Eye (tissue), 1 donor: ENCODE measurements around the gene CEP164.
A peak's percentile ranks its signal among the peaks of the same experiment; 100 is the strongest.

Experiments used
- DNase-seq: peaks from one replicate; pipeline ENCODE4 v3.0.0-alpha.2; 2015

The CEP164 gene

DNA sequence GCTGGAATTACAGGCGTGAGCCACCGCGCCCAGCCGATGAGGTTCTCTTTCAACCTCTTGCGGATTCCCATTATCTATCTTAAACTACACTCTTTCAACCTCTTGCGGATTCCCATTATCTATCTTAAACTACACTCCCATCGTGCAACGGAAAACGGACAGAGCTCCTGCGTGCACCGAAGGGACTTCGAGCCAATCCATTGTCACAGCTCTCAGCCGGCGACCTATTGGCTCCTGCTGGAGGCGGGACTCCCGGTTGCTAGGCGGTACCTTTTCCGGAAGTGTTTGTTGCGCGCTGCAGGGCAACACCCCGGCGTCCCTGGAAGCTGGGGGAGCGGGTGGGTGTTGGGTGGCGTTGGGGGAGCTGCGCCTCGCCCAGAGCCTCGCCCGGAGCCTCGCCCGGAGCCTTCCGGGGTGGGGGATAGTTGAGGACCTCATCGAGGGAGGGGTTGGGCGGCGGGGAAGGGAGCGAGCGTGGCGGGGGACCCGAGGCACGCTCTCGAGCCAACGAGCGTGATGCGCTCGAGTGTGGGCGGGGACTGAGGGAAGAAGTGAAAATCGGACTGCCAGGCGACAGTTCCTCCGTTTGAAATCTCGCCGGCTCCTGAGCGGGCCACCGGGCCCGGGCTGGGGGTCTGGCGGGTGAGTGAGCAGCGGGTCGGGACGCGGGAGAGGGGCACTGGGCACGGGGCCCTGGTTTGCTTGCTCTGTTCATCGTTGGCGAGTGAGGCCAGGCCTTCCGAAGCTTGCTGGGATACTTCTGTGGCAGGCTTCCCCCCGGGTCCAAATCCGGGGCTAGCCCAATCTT is at the start of gene CEP164:
CEP164 (plus strand) TSS at position 288 of the 808 bp plus-strand sequence. CDS start 10,733 bp downstream, outside the sequence.
- peak; percentile 97 for DNase-seq

GRCh38 chr11:117278347-117278746 is 49.3 kb upstream of the CEP164 start:
- no peak for DNase-seq

DNA sequence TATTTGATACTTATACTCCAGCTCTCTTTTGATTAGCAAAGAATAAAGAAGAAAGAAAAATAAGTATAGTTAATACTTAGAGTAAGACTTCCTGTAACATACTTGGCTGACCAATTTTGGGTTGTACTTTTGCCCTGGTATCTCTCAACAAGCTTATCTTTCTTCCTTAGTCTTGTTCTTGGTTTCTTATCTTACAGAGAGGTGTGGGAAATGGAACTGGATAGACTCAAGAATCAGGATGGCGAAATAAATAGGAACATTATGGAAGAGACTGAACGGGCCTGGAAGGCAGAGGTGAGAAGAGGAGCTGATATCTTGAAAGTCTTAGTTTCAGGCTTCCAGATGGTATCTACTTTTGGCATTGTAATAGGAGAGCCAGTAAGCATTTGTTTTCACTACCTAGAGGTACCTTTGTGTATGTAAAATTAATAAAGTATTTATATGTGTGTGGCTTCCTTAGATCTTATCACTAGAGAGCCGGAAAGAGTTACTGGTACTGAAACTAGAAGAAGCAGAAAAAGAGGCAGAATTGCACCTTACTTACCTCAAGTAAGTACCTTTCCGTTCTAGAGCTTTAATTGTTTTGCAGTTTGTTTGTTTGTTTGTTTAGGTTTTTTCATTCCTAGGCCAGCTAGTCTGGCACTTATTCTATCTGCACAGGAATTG is 47.8 kb upstream of the CEP164 start:
- no peak for DNase-seq

DNA sequence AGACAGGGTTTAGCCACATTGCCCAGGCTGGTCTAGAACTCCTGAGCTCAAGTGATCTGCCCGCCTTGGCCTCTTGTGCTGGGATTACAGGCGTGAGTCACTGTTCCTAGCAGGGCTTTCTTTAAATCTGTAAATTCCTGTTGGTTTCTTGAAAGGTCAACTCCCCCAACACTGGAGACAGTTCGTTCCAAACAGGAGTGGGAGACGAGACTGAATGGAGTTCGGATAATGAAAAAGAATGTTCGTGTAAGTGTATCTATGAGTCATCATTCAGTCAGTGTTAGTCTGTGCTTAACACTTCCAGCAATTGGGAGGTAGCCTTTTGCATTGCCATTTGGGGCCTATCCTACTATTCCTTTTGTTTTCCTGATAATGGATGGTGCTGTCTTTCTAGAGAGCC is 46.5 kb upstream of the CEP164 start:
- no peak for DNase-seq

- no peak for DNase-seq
These were observed 45.8 kb upstream of the CEP164 start for GRCh38 chr11:117281869-117282268.

DNA sequence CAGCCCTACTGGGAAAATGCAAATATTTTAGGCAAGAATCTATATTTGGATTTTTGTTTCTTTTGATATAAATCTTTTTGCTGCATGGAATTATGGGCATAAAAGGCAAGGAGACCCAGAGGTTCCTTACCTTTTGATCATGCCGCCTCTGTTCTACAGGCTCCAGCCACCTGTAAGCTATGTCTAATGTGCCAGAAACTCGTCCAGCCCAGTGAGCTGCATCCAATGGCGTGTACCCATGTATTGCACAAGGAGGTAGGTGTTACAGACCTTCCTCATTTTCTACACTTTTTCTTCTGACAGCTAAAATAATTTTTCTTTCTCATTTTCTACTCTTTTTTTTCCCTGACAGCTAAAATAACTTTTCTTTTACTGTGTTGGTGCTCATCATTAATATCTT is 44.7 kb upstream of the CEP164 start:
- DNase-seq = no peak

- no peak for DNase-seq
These were observed 43.6 kb upstream of the CEP164 start for GRCh38 chr11:117284053-117284452.

- no peak for DNase-seq
These were observed 41.1 kb upstream of the CEP164 start for GRCh38 chr11:117286588-117286987.

GRCh38 chr11:117287668-117288067 is 40.0 kb upstream of the CEP164 start:
- no peak for DNase-seq

DNA sequence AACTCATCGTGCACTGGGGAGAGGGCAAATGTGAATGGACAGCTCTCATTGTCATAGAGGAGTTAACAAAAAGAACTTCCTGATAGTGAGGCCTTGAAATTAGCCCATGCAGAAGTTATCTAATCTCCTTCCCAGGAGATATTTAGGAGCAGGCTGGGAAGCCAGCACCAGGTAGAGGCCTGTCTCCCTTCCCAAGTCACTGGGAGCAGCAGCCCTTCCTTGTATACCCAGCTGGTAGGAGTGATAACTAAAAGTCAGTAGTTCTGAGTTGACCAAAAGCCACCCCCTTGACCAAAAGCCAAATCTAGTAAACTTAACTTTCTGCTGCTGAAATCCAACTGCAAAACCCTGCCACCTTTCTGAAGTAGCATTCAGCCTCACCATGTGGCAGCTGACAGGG is 37.9 kb upstream of the CEP164 start:
- DNase-seq = no peak

- no peak for DNase-seq
These were observed 36.8 kb upstream of the CEP164 start, which contains the start of gene BACE1-AS for GRCh38 chr11:117290809-117291396. Gene BACE1-AS, plus strand, starts transcription at chr11:117291346.

- no peak for DNase-seq
These were observed 35.0 kb upstream of the CEP164 start for GRCh38 chr11:117292616-117293015.

GRCh38 chr11:117295438-117296137 is 32.1 kb upstream of the CEP164 start:
- no peak for DNase-seq

DNA sequence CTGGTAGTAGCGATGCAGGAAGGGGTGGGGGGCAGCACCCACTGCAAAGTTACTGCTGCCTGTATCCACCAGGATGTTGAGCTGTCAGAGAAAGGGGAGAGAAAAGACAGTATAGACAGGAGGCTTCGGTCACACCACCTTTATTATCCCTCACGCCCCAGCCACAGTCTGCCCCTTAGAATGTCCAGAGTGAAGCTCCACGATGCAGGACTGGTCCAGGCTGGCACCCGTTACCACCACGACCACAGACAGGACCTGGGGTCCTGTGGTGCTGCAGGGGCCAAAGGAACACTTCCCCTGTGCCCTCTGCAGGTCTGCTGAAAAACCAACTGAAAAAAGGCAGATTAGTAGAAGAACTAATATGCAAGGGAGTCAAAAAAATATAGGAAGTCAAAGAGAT is 30.8 kb upstream of the CEP164 start:
- DNase-seq = no peak

GRCh38 chr11:117298195-117298594 is 29.5 kb upstream of the CEP164 start:
- no peak for DNase-seq

- DNase-seq = peak; percentile 85
These were observed 28.0 kb upstream of the CEP164 start for GRCh38 chr11:117299351-117300282.

DNA sequence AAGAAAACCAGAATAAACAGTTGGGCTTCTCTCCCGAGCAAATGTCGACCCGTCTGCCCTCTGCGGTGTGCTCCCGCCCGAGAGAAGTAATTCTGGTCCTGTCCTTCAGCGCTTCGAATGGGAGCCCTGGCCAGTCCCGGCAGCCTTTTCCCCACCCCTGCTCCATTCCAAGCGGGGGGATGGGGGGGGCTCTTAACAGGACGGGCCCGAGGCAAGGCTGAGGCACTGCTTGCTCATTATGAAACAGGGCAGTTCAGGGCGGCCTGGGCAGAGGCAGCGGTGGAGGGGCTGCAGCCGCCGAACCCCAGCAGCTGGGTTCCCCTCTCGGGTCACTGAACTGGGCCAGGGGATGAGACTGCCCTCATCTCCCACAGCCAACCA is 27.4 kb upstream of the CEP164 start:
- DNase-seq = peak; percentile 84

DNA sequence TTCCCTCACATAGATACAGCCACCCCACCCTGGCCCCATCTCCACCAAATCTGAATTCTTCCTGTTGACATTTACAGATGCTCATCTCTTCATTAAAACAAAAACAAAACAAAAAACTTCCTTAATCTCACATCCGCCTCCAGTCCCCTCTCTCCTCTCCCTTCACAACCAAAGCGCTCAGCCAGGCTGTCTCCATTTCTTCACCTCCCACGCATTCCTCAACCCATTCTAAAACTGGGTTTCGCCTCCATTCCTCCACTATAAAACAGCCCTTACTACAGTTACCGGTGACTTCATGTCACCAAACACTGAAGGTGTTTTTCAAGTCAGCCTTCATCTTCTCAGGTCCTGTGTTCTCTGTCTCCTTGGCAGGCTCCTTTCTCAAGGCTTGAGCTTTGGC is 26.9 kb upstream of the CEP164 start:
- no peak for DNase-seq

- no peak for DNase-seq
These were observed 25.4 kb upstream of the CEP164 start for GRCh38 chr11:117302228-117302627.

DNA sequence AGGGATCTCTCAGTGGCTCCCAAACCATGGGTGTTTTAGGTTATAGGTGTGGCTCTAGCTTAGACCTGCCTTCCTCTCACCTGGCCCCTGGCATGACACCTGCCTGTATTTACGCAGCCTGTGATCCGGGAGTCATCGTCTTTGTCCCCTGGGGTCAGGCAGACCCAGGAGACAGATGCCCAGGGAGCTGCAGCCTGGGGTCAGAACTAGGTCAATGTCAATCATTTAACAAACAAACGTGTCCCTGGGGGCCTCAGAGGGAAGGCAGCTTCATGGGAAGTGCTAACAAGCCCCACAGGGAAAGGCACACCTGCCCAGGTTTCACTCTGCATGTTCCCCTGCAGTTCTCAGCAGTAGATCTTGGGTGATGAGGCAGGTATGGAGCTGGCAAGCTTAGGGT is 24.6 kb upstream of the CEP164 start:
- DNase-seq = peak; percentile 41

DNA sequence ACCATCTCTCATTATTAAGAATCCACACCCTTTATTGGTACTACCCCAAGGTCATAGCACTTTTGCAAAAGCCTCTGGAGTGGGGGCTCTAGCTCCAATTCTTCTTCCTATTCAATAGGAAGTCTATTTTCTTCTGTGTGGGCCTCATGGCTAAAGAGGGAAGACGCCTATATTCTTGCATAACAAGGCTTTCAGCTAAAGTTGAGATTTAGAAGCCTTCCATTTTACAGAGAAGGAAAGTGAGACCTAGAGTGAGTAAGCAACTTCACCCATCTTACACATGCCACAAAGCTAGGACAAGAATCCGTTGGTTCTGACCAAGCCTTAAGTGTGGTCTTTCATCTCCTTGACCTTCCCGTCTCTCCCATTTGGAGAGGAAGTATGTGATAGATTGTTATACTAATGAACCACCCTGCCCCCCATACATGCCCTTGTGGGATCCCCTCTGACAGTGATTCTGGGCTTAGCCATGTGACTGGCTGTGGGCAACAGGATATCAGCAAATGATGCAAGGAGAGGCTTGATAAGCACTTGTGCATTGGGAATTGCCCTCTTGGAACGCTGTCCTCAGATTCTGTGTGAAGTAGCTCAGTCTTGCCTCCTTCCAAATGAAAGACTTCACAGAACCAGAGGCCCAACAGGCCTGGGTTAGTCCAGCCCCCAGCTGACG is 23.9 kb upstream of the CEP164 start:
- DNase-seq = no peak

GRCh38 chr11:117305145-117305544 is 22.5 kb upstream of the CEP164 start:
- no peak for DNase-seq
